GM18870 (cell line): Measurements from ENCODE around the gene KCNC1.

Source experiments
- ATAC-seq: cut with Tn5 transposase; IDR thresholded peaks from one replicate; pipeline ENCODE4 v1.9.1; 2021; ENCODE audit warnings: moderate library complexity; ENCODE audit not compliant: unreplicated experiment

The KCNC1 gene

DNA sequence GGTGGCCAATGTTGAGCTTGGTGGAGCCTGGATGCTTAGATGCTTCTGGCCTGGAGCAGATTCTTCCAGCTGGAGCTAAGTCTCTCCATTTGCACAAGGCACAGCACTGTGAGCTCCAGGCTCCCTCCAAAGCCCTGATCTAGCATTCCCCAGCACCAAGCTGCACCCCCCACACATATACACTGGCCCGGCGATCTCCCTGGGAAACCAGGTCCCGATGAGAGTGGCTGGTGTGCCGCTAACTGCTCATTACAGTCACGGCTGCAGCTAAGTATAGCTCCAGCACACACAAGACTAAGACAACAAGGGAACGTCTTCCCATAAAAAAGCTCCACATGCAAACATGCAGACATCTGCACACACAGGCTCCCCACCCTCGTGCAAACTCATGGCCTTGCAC lies 17.6 kb downstream of the KCNC1 start:
- ATAC-seq, result no peak

DNA sequence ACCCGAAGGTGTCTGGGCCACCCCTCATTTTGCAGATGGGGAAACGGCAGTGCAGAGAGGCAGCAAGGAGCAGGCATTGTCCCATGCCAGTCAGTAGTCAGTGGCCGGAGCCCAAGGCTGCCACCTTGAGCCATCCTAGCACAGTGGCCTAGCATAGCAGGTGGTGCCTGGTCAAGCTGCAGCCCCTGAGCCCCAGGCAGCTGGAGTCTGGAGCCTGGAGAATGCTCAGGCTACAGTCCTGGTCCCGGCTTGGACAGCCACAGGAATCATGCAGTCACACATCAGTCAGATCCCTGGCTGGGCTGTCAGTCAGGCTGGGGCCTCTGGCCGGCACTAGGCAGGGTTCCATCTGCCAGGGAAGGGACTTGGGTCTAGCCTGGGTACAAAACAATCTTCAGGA lies 18.6 kb downstream of the KCNC1 start:
- no peak for ATAC-seq

DNA sequence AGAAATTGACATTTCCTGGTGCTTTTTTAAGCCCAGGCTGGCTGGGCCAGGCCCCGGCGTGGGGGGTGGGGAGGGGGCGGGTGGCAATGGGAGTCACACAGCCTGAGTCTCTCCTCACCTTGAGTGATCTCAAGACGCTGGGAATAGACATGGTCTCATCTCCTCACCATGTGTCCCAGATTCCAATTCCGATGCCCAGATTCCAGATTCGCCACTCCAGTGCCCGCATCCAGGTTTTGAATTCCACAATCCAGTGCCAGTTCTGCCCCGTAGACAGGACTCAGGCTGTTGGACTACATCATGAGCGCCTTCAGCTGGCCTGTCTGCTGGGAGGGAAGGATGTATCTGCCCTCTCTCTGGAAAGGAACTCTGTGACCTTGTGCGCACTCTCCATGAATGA lies 19.1 kb downstream of the KCNC1 start:
- no peak for ATAC-seq

DNA sequence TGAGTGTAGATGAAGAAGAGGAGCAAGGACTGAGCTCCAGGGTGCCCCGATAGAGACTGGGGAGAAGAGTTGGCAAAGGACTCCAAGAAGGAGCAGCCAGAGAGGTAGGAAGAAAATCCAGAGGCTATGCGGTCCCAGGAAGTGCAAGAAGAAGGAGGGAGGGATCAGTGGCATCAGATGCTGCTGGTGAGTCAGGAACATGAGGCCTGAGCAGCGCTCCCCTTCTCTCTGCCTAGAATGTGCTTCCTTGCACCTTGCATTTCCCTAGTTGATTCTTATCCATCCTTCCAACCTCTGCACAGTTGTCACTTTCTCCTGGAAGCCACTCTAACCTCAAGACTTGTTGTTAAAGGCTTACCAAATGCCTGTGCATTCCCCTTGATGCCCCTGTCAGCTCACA lies 21.3 kb downstream of the KCNC1 start:
- no peak for ATAC-seq

DNA sequence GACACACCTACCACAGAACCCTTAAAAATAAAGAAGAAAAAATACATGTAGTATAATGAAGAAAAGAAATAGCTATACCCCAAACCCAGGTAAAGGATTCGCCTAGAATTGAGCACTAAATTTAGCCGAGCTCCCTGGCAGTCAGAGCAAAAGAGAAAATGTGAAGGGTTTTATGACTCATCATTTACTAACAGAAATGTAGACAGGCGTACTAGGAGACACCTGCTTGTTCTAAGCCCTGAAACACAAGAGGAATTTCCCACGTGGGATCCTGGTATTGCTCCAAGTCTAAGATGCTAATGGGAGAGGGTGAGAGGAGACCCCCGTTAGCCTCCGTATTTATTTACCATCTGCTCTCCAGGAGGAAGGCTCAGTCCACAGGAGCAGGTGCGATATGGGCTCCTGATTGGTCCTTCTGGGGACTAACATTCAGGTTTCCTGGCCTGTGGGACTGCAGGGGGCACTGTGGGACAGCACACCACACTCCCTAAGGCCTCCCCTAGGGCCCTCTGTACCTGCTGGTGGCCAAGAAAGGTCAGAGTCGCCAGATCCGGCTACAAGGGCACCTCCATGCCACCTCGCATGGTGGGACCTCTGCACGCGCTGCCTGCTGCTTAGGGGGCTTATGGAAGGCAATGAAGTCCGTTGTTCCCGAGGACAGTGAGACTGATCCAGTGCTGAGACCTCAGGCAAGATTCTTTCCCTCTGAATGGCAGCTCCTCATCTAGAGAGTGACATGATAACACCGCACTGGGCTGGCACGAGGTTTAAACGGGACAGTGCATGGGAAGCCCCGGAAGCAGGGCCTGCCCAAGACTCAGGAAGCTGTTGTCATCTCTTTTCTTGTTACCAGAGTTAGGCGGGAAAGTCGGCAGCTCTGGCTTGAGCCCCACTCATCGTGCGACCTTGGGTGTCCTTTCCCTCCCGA lies 25.8 kb downstream of the KCNC1 start:
- no peak for ATAC-seq

DNA sequence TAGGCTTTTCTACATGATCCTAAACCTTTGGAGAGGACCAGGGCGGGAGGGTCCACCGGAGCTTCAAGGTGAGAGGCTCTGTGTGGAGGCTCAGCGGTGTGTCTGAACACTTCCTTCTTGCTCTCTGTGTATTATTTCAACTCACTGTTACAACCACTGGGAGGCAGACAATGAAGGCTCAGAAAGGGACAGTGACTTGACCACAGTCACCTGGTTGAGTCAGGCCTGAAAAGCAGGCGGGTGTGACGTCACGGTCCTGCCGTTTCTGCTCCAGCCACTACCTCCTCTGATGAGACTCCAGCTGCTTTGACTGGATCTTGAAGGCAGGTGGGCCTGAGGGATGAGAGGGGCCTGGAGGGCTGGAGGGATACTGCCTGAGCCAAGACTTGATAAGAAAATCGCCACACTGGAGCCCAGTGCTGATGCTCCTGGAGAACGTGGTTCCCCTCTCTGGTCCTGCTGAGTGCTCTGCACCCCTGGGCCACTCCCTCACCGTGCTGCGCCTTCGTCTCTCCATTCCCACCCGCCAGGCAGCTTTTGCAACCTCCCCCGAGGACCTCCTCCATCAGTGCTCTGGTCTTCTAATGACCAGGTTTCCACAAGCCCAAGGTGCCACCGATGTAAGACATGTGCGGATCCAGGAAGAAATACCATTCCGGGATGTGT lies 27.9 kb downstream of the KCNC1 start:
- no peak for ATAC-seq

DNA sequence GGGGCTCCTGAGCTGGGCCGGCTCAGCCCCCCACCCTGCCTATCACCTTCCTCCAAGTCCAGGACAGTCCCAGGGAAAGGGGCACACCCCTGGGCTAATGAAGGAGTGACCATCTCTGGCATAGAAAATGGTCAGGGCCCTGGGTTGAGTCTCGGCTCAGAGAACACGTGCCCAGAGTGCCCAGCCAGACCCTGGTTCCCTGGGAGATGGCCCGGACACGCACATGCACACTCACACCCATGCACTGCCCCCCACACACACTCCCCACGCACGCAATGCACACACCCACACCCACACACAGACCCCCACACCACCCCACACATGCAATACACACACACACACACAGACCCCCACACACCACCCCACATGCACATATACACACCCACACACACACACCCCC lies 28.7 kb downstream of the KCNC1 start:
- ATAC-seq, result no peak

DNA sequence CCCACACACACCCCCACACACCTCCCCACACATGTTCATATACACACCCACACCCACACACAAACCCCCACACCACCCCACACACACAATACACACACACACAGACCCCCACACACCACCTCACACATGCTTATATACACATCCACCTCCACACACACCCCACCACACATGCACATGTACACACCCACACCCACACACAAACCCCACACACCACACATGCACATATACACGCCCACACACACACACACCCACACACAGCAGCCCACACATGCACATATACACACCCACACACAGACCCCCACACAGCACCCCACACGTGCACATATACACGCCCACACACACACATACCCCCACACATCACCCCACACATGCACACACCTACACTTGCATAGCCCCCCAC lies 29.1 kb downstream of the KCNC1 start:
- ATAC-seq, result no peak

DNA sequence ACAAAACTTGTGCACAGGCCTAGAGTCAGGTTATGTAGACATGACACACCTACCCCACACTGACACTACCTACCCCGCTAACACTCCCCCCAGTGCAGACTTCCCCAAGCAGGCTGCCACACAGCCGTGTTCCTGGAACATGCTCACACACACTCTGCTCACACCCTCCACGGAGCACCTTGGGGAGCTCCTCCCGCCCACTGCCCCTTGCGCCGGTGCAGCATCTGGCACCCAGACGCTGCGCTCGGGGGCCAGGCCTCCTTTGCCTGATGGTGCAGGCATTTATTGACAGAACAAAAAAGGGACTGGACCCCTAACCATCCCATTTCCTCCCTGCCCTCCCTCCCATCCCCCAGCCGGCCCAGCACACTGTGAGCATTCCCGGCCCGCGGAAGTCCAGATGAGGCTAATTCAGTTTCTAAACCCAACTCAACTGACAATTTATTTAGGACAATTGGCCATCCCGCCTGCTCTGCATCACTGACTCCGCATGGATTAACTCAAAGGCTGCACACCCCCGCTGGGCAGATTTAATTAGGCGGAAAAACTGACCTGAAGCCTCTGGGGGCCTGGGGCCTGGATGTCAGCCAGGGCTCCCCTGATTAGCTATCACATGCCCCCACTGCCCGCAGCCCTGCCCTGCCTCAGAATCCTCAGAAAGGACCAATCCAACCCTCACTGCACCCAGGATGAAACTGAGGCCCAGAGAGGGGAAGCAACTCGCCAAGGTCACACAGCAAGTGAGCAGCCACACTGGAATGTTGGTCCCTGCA lies 30.1 kb downstream of the KCNC1 start:
- no peak for ATAC-seq

DNA sequence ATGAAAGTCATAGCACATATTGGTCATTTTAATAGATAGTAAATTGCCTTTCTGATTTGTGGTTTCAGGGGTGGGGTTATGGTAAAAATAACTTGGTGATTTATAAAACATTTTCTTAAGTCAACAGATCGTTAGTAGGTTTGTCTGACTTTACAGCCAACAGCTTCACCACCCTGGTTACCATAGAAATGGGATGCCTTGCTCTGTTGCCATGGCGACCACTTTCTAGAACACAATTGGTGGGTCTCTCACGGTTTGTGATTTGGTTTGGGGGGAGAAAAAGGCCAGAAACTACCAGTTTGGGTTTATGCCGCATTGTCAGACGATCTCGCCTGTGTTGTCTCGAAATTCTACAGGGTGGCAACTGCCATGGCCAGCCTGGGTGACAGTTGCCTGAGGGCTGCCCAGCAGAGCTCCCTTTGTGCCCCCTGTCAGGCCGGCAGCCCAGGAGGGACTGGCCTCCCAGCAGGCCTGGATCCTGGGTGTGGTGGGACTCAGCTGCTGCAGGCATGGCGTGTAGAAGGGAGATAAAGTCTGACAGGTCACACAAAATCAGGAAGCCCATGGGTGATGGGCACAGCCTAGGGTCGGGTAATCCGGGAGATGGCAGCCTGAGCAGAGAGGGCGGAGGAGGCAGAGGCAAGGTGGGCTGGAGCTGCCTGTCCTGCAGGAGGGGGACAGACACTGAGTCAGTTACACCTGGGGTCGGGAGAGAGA lies 30.9 kb downstream of the KCNC1 start:
- no peak for ATAC-seq

DNA sequence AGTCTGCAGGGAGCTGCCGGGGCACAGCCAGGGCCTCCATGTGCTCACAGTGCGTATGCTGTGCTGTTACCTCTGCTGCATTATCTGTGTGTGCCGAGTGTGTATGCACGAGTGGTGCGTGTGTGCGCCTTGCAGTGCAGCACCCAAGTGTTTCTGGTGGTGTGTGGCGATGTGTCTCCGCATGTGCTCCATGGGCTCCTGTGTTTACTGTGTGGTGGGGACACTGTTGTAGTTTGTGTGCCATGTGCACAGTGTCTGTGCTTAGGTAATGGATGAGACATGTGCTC lies 31.4 kb downstream of the KCNC1 start:
- no peak for ATAC-seq

DNA sequence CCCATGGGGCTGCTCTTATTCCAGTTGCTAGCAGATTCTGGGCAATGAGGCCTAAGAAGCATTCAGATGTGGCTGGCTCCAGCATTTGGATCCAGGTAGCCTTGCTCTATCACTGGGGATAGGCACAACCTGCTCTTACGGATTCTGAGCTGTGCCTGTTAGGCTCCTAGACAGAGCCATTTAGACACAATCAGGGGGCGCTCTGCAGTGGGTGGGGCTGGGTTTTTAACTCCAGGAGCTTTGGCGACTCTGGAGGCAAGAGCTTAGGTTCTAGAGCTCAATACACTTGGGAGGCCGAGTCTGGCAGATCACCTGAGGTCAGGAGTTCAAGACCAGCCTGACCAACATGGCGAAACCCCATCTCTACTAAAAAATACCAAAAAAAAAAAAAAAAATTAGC lies 32.0 kb downstream of the KCNC1 start:
- ATAC-seq, result no peak

DNA sequence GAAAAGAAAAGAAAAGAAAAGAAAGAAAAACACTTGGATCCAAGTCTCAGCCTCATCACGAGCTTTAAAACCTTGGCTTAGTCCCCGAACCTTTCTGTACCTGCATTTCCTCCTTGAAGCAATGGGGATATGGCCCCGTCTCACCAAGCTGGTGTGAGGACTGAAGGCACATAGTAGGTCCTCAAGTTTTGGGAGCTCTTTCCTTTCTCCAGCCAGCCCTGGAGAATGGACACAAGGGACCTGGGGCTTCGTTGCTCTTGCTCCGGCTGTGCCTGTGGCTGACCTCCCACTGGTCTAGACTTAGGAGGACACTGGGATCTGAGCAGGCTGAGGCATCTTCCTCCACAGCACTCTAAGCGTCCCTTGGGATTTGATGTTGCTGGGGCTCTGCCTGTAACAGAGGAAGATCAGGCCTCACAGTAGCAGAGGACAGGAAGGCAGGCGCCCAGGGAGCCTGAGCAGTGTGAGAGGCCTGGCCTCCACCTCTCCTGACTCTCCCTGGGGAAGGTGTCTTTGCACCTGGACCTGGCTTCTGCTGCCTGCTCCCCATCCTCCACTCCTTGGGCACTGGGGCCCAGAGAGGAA lies 32.8 kb downstream of the KCNC1 start:
- no peak for ATAC-seq

DNA sequence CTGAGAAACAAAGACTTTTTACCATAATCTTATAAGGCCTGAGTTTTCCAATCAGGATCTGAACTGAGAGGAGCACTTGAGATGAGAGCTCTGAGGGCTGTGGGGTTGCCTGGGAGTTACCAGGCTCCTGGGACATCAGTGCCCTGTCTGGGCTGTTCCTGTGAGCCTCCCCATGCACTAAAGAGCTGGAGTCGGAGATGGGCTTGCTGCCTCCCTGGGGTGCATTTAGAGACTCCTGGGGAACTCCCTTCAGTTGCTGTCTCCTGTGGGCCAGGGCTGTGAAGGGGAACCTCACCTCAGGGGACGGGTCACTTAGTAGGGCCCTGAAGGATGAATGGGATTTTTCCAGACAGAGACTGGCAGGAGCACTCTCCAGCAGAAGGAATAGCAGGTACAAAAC lies 33.3 kb downstream of the KCNC1 start:
- ATAC-seq, result no peak

DNA sequence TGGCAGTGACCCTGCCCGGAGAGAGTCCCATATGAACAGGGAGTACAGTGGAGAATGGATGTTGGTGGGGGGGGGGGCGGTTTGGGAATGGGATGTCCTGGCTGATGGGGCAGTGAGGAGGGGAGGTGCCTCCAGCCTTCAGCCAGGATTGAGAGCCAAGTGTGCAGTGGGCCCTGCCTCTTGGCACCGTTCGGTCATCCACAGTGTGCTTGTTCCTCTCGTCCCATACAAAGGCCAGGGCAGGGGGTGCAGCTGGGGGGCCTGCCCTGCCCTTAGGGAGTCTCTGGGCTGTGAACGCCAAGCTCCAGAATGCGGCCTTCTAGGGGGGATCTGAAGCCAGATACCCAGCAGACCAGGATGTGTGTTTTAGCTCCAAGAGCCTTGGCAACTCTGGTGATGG lies 34.0 kb downstream of the KCNC1 start:
- ATAC-seq, result no peak

DNA sequence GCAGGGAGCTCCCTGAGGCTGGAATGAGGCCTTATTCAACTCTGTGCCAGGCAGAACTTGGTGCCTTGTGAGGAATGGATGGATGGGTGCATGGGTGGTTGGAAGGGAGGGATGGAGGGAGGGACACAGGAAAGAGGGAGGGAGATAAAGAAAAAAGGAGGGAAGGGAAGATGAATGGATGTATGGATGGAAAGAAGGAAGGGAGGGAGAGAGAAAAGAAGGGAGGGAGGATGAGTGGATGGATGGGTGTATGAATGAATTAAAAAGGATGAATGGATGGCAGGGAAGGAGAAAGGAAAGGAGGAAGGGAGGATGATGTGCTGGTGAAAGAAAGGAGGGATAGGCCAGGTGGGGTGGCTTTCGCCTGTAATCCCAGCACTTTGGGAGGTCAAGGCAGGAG lies 34.6 kb downstream of the KCNC1 start:
- ATAC-seq, result no peak

DNA sequence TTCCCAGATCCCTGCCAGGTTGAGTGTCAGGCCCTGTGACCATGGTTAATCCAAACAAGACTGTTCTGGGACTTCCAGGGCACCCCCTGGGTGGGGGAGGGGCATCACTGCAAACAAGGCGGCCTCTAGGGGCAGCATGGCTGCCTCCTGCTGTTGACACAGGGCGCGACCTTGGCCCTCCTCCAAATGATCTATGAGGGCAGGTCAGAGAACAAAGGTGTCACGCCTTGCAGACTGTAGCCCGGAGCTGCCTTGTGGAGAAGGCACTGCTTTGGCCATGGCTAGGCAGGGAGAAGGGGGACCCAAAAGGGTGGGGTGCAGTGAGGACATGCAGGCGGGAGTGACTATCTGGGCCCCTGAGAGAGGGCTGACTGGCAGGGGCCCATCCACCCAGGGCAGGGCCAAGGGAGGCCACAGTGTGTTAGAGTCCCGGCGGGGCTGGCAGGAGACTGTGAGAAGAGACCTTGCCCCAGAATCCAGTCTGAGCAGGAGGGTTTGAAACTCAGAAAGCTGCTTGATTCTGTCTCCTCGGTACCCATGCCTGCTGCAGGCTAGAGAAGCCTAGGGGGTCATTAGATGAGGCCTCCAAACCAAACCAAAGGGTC lies 35.6 kb downstream of the KCNC1 start:
- no peak for ATAC-seq

DNA sequence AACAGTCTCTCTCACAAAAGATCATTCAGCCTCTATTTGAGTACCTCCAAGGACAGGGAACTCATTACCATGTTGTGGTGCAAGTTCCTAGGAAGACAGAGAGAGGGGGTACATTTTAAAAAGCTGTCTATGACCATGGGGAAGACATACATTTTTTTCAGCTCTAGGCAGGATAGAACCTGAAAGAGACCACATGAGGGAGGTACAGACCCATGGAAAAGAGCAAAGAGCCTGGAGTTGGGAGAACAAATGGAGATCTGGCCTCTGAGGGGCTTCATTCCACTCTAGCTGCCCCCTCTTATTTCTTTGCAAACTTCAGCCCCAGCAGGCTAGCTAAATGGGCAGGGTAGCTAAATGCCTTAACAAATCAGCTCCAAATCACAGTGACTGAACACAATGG lies 36.3 kb downstream of the KCNC1 start:
- no peak for ATAC-seq

DNA sequence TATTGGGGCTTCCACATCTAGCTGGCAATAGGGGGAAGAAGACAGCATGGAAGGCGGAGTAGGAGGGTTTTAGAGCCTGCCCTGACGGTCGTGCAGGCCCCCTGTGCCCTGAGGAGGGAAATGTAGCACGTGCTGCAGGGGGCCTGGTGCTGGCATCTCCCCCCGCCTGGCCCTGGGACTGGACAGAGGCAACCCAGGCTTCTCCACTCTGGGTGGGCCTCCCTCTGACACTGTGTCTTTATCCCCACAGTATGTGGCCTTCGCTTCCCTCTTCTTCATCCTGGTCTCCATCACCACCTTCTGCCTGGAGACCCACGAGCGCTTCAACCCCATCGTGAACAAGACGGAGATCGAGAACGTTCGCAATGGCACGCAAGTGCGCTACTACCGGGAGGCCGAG lies 36.8 kb downstream of the KCNC1 start:
- ATAC-seq, result no peak

DNA sequence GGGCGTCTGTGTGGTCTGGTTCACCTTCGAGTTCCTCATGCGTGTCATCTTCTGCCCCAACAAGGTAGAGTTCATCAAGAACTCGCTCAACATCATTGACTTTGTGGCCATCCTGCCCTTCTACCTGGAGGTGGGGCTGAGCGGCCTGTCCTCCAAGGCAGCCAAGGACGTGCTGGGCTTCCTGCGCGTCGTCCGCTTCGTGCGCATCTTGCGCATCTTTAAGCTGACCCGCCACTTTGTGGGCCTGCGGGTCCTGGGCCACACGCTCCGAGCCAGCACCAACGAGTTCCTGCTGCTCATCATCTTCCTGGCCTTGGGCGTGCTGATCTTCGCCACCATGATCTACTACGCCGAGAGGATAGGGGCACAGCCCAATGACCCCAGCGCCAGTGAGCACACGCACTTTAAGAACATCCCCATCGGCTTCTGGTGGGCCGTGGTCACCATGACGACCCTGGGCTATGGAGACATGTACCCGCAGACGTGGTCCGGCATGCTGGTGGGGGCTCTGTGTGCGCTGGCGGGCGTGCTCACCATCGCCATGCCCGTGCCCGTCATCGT lies 37.3 kb downstream of the KCNC1 start:
- ATAC-seq, result no peak
